H54 (cell line): ENCODE results near the gene CRADD.
"Not testable (repeated sequence)": the region's sequence is repeated elsewhere in the genome, so short reads cannot be mapped to it uniquely, and the experiment has no call there.

ENCODE experiments used
- DNase-seq: peaks from one replicate; pipeline ENCODE4 v3.0.0; 2011; ENCODE audit warnings: low spot score, mixed read lengths; ENCODE audit not compliant: insufficient read length
- FAIRE-seq: peaks from 3 replicates; lab custom pipeline; 2011; peaks lifted over from hg19 to GRCh38; lab: Jason Lieb, UNC
- POLR2A ChIP-seq: IDR thresholded peaks from 2 replicates; pipeline ENCODE4 v1.6.1; 2011; ENCODE audit warnings: low read depth, mild to moderate bottlenecking, low read length

CRADD gene

GRCh38 chr12:93677195-93678064, at the start of gene CRADD:
CRADD (plus strand) TSS chr12:93677375.
- peak; percentile 46 for TF ChIP-seq POLR2A
- DNase-seq = peak; percentile 57
- peak; percentile 94 for FAIRE-seq

- FAIRE-seq = no peak
- no peak for TF ChIP-seq POLR2A
- DNase-seq = no peak
Observed at GRCh38 chr12:93632383-93632782, 44.8 kb upstream of the CRADD start.

GRCh38 chr12:93634416-93634815, 42.8 kb upstream of the CRADD start:
- FAIRE-seq (no peak), DNase-seq (no peak)
- TF ChIP-seq POLR2A = no peak

GRCh38 chr12:93636708-93637107, 40.5 kb upstream of the CRADD start:
- DNase-seq (no peak), FAIRE-seq (no peak)
- no peak for TF ChIP-seq POLR2A

GRCh38 chr12:93638095-93638494, 39.1 kb upstream of the CRADD start:
- no peak for FAIRE-seq
- no peak for TF ChIP-seq POLR2A

GRCh38 chr12:93638954-93639353, 38.2 kb upstream of the CRADD start:
- no peak for DNase-seq
- TF ChIP-seq POLR2A = no peak
- no peak for FAIRE-seq

More at GRCh38 chr12:93638095-93638494, 39.1 kb upstream of the CRADD start:
- DNase-seq = no peak

- no peak for DNase-seq
- FAIRE-seq = no peak
Observed at GRCh38 chr12:93639406-93639805, 37.8 kb upstream of the CRADD start.

GRCh38 chr12:93641380-93641779, 35.8 kb upstream of the CRADD start:
- DNase-seq, FAIRE-seq: not testable (repeated sequence)

More at GRCh38 chr12:93639406-93639805, 37.8 kb upstream of the CRADD start:
- no peak for TF ChIP-seq POLR2A

- no peak for TF ChIP-seq POLR2A
- DNase-seq (no peak), FAIRE-seq (no peak)
Observed at GRCh38 chr12:93642751-93643150, 34.4 kb upstream of the CRADD start.

GRCh38 chr12:93645702-93646101, 31.5 kb upstream of the CRADD start:
- no peak for FAIRE-seq
- peak; percentile 30 for DNase-seq
- TF ChIP-seq POLR2A = no peak

- no peak for TF ChIP-seq POLR2A
- FAIRE-seq (no peak), DNase-seq (no peak)
Observed at GRCh38 chr12:93650626-93651025, 26.5 kb upstream of the CRADD start.

GRCh38 chr12:93653079-93653478, 24.1 kb upstream of the CRADD start:
- TF ChIP-seq POLR2A = no peak
- DNase-seq = no peak
- no peak for FAIRE-seq

- no peak for TF ChIP-seq POLR2A
- no peak for FAIRE-seq
- DNase-seq = no peak
Observed at GRCh38 chr12:93653712-93654111, 23.5 kb upstream of the CRADD start.

GRCh38 chr12:93654421-93654820, 22.8 kb upstream of the CRADD start:
- FAIRE-seq (no peak), DNase-seq (no peak)
- TF ChIP-seq POLR2A = no peak

GRCh38 chr12:93657071-93657470, 20.1 kb upstream of the CRADD start:
- no peak for TF ChIP-seq POLR2A
- FAIRE-seq (no peak), DNase-seq (no peak)

- FAIRE-seq (no peak), DNase-seq (no peak)
- no peak for TF ChIP-seq POLR2A
Observed at GRCh38 chr12:93661021-93661420, 16.2 kb upstream of the CRADD start.
